GM21526 (cell line): ENCODE data around the gene EPM2AIP1.
"Not testable (repeated sequence)": the region's sequence is repeated elsewhere in the genome, so short reads cannot be mapped to it uniquely, and the experiment has no call there.

ENCODE experiments used
- ATAC-seq: cut with Tn5 transposase; IDR thresholded peaks from one replicate; pipeline ENCODE4 v1.9.1; 2021; ENCODE audit warnings: moderate library complexity; ENCODE audit not compliant: unreplicated experiment, low FRiP score

EPM2AIP1 gene

DNA sequence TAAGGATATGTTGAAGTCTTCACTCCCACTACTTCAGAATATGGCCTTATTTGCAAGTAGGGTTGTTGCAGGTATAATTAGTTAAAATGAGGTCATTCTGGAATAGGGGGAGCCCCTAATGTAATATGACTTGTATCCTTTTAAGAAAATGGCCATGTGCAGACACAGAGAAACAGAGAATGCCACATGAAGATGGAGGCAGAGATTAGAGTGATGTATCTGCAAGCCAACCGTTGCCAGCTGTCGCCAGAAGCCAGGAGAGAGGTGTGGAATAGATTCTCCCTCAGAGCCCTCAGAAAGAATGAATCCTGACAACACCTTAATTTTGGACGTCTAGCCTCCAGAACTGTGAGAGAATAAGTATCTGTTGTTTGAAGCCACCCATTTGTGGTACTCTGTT lies 36.8 kb downstream of the EPM2AIP1 start:
- ATAC-seq = no peak

GRCh38 chr3:36954452-36955134 lies 38.3 kb downstream of the EPM2AIP1 start:
- ATAC-seq = no peak

DNA sequence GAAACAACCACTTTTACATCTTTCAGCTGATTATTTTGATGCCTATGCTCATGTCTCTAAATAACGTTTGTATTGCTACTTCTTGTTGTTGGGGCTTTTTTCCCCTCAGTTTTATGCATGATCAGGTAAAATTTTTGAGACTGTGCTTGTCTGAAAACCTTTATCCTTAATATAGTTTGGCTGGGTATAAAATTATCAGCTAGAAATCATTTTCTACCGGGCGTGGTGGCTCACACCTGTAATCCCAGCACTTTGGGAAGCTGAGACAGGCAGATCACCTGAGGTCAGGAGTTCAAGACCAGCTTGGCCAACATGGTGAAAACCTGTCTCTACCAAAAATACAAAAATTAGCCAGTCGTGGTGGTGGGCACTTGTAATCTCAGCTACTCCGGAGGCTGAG lies 45.1 kb downstream of the EPM2AIP1 start:
- ATAC-seq = not testable (repeated sequence)

- no peak for ATAC-seq
Measured at GRCh38 chr3:36945333-36945980, 47.5 kb downstream of the EPM2AIP1 start.

- ATAC-seq = peak; percentile 51
Measured at GRCh38 chr3:36944641-36945270, 48.2 kb downstream of the EPM2AIP1 start, which contains the start of gene TRANK1. TSS of gene TRANK1 (minus strand) at chr3:36945054. CDS start at chr3:36944809, 245 bp downstream.

DNA sequence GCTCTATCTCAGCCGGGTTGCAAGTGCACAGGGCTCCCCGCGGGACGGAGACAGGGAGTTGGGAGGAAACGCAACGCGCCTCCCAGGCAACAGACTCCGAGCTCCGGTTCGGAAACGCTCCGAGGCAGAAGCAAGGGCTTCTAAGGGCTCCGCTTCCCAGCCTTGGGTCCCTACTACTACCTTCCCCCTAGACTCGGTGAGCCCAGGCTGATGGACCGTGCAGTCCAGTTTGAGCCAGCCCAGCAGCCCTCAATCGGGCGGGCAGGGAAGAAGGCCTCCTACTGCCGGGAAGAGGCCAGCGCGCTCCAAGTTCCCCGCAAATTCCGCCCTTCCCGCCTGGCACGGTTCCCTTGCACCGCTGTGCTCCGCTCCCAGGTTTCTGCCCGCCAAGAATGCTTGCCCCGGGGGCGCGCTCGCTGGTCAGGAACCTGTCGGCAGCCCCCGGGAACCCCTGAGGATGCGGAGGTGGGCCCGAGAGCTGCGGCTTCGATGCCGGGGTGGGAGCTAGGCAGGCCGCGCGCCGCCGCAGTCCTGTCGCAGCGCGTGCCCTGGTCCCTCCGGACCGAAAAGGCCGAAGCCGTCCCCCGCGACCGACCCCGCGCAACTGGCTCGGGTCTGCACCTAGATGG lies 48.8 kb downstream of the EPM2AIP1 start:
- peak; percentile 43 for ATAC-seq

DNA sequence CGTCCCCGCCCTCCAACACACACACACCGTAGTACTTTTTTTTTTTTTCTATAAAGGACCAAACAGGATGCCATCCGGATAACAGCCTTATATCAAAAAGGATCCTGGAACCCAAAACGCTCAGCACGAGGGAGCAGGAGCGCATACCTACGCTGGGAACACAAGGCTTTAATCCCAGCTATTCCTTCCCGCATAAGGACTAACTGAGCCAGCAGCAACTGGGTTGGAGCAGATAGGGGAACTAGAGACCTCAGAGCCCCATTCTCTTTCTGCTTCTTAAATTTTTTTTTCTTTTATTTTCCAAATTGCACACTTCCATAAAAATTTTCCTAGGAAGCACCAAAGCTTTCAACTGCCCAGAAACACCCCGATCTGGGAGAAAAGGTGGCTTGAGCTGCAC lies 49.3 kb downstream of the EPM2AIP1 start:
- ATAC-seq = no peak

- no peak for ATAC-seq
Measured at GRCh38 chr3:36942638-36943248, 50.2 kb downstream of the EPM2AIP1 start.

- ATAC-seq = no peak
Measured at GRCh38 chr3:36941658-36942057, 51.3 kb downstream of the EPM2AIP1 start.

GRCh38 chr3:36941162-36941561 lies 51.8 kb downstream of the EPM2AIP1 start:
- ATAC-seq = no peak

DNA sequence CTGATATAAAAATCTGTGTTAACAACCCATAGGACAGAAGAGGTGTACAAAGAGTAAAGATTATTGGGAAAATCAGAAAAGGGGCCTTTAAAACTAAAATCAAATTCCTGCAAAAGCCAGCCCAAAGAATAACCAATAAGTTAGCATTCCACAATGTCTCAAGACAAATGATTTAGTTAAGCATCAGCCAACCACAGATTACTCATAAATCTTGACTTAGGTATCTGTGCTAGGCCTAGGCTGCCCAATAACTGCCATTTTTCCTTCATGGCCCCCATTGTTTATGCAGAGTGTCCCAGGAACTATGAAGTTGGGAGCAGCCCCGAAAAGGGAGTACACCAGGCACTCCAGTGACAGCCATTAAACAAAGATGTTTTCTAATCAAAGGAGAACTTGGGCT lies 55.4 kb downstream of the EPM2AIP1 start:
- ATAC-seq = no peak
